Measurements from ENCODE around the gene PSMF1.
A peak's percentile ranks its signal among the peaks of the same experiment; 100 is the strongest.

Gene PSMF1

DNA sequence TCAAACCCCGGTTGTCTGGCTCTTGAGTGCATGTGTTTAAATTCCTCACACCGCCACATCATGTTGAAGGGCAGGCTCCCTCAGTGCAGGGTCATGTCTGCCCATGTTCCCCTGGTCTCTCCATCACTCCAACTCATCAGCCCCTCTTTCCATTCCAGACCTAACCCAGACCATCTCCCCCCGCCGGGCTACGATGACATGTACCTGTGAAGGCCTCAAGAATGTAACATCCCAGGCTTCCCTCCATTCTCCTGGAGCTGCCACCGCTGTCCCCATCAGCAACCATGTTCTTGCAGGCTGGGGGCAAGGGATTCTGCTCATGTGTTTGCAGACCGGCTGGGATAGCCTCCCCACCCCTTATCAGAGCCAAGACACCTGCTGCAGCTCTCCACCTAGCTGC is 46.5 kb downstream of the PSMF1 start:
- no peak for DNase-seq (ENCODE audit: low read depth)

DNA sequence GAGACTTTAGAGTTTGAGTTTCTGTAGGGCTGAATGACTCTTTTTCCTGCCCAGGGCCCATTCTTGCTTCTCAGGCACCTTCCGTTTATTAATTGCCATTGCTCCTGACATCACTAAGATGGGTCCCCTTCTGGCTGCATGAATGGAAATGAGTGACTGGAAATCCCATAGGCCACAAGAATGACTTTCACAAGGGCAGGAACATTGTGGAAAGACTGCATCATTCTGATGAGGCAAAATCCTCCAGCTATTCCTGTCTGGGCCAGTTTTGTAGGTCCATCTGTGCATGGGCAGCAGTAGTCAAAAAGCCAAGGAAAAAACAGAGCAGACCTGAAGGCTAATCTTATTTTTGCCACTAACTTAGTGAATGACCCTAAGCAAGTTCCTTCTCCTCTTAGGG is 47.1 kb downstream of the PSMF1 start:
- DNase-seq (ENCODE audit: low read depth) = no peak

DNA sequence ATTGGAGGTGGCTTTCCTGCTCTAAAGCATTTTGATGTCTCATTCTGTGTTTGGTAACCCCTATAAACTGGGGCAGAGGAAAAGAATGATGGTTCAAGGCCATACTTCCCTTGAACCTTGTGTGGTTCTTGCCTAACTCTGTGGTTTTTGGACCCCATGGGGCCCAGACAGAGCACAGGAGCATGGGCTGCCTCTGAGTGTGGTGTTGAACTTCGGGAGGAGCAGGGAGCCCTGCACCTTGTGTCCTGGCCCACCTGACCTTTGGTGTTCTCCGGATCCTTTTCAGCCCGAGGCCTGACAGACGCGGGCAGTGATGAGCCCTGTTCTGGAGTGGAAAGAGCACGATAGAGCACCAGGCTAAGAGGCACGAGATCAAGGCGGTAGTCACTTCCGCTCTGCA is 47.5 kb downstream of the PSMF1 start:
- no peak for DNase-seq (ENCODE audit: low read depth)

DNA sequence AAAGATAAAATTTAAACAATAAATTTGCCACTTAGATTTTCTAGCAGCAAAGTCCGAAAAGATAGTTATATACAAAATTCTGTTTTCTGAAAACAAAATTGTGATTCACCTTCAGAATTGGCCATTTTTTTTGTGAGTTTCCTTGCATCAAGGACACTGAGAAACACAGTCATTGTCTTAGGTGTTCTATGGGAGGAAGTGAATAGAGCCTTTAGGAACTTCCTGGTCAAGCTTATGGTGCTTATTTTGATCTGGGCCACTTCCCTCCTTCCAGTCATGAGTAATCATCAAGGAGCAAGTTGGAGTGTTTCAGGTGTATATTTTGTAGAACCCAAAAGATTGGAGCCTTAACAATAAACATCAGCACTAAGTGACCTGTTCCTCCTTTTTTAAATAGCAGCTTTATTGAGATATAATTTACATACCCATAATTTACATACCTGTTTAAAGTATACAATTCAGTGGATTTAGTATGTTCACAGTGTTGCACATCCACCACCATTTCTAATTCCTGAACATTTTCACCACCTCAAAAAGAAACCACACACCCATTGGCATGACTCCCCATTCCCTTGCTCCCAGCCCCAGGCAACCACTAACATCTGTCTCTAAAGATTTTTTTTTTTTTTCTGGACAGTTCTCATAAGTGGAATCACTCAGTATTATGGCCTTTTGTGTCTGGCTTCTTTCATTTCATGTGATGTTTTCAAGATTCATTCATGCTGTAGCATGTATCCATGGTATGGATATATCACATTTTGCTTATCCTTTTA is 48.7 kb downstream of the PSMF1 start:
- no peak for DNase-seq (ENCODE audit: low read depth)

DNA sequence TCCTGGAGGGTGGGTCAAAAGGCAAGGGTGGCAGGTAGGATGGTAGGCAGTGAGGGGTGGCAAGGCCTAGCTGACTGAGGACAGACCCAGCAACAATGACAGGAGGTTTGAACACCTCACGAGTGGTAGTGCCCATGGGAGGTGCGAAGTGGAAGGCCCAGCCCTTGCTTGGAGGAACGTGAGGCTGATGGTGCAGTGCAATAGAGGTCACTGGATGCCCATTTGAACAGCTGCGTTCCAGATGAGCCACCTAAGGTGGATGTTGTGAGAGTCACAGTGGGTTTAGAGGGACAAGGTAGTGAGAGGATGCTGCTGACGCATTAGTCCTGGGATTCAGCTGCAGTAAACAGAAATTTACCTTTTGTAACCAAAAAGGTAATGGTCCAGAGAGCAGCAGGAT is 50.8 kb downstream of the PSMF1 start:
- no peak for DNase-seq (ENCODE audit: low read depth)

DNA sequence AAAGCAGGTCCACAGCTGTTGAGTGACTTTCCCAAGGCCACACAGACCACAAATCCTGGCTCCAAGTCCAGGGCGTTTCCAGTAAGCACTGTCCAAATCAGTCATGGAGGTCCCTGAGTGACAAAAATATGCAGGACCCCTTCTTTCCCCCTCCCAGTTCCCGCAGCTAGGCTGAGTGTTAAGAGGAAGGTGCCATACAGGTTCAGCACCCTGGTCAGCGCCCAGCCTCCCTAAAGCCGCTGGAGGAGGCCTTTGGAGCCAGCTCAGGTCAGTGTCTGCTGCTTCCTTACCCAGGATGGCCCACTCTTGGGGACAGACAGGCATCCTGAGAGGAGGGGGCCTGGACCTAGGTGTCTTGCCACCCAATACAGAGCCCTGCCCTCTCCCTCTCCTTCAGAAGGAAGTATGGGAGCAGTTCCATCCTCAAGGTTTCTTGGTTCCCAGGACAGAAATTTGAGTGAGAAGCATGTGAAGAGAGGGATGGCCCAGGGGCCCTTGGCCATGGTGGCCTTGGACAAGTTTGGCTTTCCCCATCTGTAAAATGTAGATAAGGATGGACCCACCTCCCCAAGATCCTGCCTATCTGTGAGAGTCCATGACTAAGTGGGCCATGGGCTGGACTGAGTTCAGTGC is 53.2 kb downstream of the PSMF1 start:
- DNase-seq (ENCODE audit: low read depth) = peak; percentile 60

DNA sequence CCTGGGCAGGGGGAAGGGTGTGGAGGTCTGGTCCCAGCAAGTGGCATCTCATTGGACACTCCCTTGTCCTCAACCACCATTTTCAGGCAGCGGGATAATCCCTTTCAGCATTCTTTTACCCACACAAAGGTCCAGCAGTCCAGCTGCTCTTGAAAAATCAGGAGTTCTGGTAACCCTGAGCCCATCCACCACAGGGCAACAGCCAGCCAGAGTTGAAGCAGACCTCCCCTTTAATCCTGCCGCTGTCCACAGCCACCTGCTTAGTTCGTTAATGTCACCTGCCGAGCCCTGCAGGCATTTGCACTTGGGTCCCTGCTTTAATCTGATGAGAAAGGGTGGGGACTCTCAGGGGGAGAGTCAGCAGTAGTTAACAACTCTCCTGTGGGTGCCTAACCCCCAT is 55.3 kb downstream of the PSMF1 start:
- no peak for DNase-seq (ENCODE audit: low read depth)

DNA sequence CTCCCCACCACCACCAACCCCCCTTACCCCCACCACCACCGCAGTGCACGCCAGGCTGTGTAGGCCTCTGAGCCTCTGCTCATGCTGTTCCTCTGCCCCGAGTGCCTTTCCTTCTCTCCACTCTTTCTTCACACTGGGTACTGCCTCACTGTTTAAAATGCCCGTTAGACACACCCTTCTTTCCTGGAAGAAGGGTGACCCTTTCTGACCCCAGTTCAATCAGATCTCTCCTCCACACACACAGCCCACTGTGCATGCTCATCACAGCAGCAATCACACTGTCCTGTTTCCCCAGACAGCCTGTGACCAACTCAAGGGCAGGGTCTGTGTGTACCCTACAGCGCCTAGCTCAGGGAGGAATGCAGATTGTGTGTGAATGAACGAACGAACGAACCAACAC is 56.4 kb downstream of the PSMF1 start:
- no peak for DNase-seq (ENCODE audit: low read depth)

DNA sequence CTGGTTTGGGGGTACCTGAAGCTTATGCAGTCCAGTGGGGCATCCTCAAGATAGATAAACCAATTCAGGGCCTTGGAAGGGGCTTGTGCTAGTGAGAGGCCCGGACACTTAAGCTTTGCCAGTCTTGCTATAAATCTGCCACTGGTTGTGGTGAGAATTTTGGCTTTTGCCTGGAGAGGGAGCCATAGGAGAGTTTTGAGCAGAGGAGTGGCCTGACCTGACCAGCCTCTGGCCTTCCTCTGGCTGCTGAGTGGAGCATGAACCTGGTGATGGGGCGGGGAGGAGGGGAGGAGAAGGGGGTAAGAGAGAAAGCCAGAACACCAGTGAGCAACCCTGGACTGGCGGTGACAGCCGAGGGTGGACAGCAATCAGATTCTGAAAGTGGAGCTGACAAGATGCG is 59.3 kb downstream of the PSMF1 start:
- DNase-seq (ENCODE audit: low read depth) = peak; percentile 20

DNA sequence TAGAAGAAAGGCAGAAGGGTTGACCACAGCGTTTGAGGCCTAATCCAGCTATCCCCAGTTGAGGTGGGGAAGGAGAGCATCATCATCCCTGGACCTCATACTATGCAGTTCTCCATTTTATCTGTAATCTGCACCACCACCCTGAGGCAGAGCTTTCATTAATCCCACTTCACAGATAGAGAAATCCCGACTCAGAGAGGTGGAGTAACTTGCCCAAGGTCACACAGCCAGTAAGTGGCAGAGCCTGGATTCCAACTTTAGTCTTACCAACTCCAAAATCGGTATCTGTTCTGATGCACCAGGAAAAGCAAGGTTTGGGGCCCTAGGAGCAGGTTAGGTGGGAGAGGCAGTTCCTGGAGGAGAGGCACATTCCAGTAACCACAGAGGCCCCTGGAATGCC is 59.7 kb downstream of the PSMF1 start:
- DNase-seq (ENCODE audit: low read depth) = no peak

DNA sequence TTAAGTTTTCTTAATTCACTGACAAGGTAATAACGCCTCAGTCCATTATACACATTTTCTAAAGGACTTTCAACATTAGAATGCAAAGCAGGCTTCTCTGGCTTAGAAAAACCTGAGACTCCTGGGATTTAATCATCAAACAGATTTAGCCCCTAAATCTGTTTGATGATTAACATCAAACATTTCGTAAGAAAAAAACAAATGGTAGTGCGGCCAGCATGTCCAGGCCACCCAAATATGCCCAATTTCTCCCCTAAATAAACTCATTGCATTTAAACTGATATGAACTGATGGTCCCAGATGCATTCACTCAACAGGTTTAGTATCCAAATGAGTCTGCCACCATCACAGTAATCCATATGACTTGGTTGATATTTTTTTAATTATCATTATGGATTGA is 60.2 kb downstream of the PSMF1 start:
- DNase-seq (ENCODE audit: low read depth) = no peak

DNA sequence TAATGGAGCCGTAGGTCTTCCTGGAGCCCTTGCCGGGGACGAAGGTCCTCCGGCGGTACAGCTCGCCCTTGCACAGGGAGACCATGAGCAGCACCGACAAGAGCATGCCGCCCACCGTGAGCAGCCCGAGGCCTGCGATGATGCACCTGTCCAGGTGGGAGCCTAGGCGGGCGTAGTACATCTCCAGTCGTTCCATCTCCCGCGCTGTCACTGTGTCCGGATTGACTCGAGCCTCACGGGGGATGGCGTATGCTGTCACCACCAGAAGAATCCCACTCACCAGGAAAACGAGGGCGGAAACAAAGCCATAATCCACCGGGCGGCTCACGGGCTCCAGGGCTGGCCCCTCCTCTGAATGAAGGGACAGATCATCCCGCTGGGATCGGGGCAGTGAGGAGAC is 62.5 kb downstream of the PSMF1 start:
- no peak for DNase-seq (ENCODE audit: low read depth)

DNA sequence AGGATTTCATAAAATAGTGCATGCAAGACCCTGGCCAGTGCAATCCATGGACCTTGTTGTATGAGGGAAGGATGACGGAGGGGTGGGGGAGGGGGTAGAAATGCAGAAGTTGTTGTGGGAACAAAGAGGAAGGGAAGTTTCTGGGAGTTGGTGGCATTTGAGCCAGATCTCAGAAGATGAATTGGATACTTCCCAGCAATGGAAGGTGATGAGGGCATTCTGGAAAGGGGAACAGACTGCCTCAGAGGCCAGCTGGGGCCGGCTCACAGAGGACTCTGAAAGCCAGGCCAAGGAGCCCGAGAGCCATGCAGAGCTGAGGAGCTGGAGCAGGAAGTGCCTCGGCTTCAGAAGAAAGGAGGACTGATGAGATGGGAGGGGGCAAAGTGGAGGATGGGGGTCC is 63.7 kb downstream of the PSMF1 start:
- DNase-seq (ENCODE audit: low read depth) = no peak

DNA sequence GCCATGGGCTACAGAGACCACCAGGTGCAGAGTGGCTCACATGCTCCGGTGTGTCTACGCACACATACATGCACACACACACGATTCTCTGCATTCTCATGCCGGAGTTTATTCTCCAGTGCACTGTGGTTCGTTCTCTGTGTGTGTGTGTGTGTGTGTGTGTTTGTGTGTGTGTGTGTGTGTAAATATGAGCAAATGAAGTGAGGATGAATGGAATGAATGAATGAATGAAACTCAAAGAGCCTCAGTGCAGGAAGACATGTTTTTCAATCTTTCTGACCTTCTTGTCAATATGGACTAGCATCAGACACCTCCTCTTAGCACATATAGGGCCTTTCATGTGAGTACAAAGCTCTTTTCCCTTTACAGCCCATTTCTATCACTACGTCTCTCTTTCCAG is 64.8 kb downstream of the PSMF1 start:
- no peak for DNase-seq (ENCODE audit: low read depth)

DNA sequence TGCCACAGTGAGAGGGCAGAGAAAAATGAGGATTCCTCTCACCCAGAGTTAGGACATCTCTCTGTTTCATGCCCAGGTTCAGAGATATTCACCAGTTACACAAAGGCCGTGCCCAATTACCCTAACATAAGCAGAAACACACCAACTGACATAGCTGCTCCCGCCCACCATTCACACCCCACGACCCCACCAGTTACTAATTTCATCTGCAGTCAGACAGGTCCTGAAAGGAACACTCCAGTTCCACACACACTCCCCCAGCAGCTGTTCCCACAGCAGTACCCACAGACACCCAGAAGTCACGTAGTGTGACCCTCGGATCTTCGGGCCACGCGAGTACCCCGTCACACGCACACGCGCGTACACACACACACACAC is 65.8 kb downstream of the PSMF1 start:
- DNase-seq (ENCODE audit: low read depth) = no peak

DNA sequence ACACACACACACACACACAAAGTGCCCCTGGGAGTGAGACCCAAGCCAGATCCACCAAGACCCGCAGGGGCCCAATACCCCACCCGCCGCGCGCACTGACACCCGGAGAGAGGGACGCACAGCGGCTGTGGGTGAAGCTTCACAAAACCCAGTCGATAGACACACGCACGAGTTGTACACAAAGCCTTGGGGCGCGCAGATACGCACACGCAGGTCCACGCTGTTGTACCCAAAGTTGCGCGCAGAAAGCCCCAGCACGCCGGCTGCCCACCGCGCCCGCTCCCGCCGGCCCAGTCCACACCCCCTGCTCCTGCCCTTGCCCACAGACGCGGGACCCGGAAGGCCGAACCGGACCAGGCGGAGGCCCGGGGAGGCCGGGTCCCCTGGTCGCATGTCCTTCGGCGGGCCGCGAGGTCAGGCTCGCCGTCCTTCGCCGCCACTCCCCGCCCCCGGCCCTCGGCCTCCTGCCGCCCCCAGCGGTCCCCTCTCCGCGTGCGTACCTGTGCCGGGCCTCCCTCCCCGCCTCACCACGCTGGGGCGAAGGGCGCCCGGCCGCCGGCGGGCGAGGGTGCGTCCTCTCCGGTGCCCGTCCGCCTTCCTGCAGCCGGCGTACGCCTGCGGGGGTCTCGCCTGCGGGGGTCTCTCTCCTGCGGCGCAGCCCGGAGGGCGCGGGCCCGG is 66.4 kb downstream of the PSMF1 start, which contains the start of gene TMEM74B:
TSS of gene TMEM74B (minus strand) at position 344 of the 678 bp plus-strand sequence. CDS start 1,180 bp downstream, outside the sequence.
- DNase-seq (ENCODE audit: low read depth) = no peak

DNA sequence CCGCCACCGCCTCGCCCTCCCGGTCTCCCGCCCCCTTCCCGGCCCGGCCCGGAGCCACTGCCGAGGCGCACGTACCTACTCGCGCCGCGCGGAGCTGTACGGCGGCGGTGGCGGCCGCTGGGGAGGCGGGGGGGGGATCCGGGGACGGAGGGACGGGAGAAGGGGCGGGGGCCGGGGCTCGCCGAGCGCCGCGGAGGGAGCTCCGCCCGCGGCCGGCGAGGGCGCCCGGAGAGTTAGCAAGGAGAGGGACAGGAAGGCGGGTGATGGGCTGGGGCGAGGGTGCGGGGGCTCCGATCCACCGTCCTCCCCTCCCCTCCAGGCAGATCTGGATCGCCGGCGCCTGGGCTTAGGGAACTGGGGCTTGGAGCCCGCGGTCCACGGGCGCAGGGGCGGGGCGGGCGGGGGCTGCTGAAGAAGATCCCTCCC is 66.9 kb downstream of the PSMF1 start:
- no peak for DNase-seq (ENCODE audit: low read depth)

DNA sequence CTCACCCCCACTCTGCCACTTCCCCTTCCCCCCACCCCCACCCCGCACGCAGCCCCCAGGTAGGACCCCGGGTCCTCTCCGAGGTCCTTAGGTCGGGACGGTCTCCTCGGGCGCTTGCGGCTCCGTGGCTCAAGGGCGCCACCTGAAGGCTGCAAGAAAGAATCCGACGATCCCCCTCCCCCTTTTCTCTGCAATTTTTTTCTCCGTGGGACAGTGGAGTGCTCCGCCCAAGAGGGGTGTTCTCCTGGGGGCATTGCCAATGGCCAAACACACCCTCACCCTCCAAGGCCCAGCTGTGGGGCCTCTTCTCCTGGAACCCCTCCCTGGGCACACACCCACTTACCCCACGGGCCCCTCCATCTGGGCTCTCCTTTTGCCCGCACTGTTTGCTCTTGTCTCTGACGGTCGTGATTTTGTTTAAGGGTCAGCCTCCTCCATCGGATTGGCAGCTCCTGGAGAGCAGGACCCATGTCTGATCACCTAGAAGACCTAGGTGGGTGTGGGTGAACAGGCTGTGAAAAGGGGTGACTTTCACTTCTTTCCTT is 67.5 kb downstream of the PSMF1 start:
- DNase-seq (ENCODE audit: low read depth) = peak; percentile 43

DNA sequence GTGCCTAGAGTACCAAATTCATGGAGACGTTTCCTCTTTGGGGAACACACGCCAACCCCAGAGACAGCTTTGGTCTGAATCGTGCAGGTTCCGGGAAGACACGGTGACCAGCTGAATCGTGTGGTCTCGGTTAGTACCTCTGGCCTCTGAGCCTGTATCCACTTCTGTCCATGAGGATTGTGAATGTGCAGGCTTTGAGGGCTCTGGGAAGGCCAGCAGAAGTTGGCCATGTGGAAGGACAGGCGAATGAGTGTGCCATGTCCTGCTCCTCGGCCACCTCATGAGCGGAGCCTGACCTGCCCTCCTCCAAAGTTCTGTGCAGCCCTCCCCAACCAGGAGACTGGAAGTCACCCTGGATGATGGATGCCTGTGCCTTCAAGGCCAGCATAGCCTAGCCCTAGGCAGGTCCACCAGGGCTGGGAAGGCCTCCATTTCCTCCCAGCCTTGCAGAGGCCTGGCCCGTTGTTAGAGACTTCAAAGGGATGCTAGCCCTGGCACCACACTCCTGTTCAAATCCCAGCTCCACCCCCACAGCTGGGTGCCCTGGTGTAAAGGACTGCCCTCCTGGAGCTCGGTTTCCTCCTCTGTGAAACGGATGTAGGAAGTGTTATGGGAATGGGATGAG is 68.1 kb downstream of the PSMF1 start:
- DNase-seq (ENCODE audit: low read depth) = no peak

DNA sequence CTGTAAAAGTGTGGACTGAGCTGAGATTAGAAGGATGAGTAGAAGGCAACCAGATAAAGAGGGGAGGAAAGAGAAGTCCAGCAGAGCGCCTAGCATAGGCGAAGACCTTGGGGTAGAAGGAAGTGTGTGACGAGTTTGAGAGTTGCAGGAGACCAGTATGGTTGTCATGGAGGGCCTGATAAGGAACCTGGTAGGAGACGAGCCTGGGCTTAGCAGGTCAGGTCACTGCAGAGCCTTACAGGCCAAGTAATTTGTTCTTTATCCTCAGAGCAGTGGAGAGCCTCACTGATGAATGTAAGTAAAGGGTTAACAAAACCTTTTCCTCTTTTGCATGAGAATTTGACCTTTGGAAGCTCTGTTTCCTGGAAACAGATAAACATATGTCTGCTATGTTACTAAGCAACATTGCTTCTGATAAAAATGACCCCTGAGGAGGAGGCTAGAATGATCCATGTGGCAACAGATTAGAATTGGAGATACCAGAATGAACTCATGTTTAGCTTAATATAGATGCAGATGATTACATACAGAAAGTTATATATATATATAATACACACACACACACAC is 69.3 kb downstream of the PSMF1 start:
- no peak for DNase-seq (ENCODE audit: low read depth)

DNA sequence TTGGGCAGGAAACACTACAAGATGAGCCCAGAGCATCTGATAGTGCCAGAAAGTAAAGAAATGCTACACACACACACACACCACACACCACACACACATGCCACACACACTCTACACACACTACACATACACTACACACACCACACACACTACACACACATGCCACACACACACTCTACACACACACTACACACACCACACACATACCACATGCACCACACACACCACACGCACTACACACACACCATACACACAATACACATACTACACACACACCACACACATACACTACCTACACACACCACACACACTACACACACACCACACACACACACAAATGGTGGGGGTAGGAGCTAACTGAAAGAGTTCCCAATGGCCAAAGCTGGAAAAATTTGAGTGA is 69.9 kb downstream of the PSMF1 start:
- no peak for DNase-seq (ENCODE audit: low read depth)

DNA sequence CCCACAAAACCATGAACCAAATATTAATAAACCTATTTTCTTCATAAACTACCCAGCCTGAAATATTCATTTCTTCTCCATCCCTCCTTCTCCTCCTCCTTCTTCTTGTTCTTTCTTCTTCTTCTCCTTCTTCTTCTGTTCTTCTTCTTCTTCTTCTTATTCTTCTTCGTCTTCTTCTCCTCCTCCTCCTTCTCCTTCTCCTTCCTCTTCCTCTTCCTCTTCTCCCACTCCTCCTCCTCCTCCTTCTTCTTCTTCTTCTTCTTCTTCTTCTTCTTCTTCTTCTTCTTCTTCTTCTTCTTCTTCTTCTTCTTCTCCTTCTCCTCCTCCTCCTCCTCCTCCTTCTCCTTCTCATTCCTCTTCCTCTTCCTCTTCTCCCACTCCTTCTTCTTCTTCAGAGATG is 71.4 kb downstream of the PSMF1 start:
- DNase-seq (ENCODE audit: low read depth) = no peak

Data from EH (cell line).